GM21723 (cell line): ENCODE measurements around the gene ZNF606.
"Not testable (repeated sequence)": the region's sequence is repeated elsewhere in the genome, so short reads cannot be mapped to it uniquely, and the experiment has no call there.

ENCODE experiments used
- ATAC-seq: cut with Tn5 transposase; IDR thresholded peaks from one replicate; pipeline ENCODE4 v1.9.1; 2021; ENCODE audit warnings: mild to moderate bottlenecking, moderate library complexity; ENCODE audit not compliant: unreplicated experiment

The ZNF606 gene

GRCh38 chr19:58010507-58010906 is 7.9 kb upstream of the ZNF606 start:
- no peak for ATAC-seq

GRCh38 chr19:58009666-58010301 is 7.2 kb upstream of the ZNF606 start:
- no peak for ATAC-seq

GRCh38 chr19:58009301-58009665 is 6.7 kb upstream of the ZNF606 start:
- ATAC-seq = no peak

GRCh38 chr19:58008877-58009276 is 6.3 kb upstream of the ZNF606 start:
- not testable (repeated sequence) for ATAC-seq

GRCh38 chr19:58007285-58007684 is 4.7 kb upstream of the ZNF606 start:
- ATAC-seq = no peak

- ATAC-seq = no peak
These were observed 681 bp upstream of the ZNF606 start for GRCh38 chr19:58003174-58003828.

GRCh38 chr19:58001895-58002369 is 688 bp downstream of the ZNF606 start:
- peak; percentile 11 for ATAC-seq

GRCh38 chr19:58000677-58001076 is 1.9 kb downstream of the ZNF606 start:
- no peak for ATAC-seq

GRCh38 chr19:57992841-57993240 is 9.8 kb downstream of the ZNF606 start:
- ATAC-seq = no peak

GRCh38 chr19:57978586-57979289 is 23.9 kb downstream of the ZNF606 start:
- ATAC-seq = no peak

- ATAC-seq = no peak
These were observed 28.2 kb downstream of the ZNF606 start, which contains the start of gene C19orf18 for GRCh38 chr19:57974434-57974833. Gene C19orf18 (minus strand): TSS chr19:57974534. CDS start chr19:57974432, 102 bp downstream.

- no peak for ATAC-seq
These were observed 37.9 kb downstream of the ZNF606 start for GRCh38 chr19:57964761-57965160.

- no peak for ATAC-seq
These were observed 40.8 kb downstream of the ZNF606 start for GRCh38 chr19:57961785-57962184.

GRCh38 chr19:57954996-57955395 is 47.6 kb downstream of the ZNF606 start:
- no peak for ATAC-seq

GRCh38 chr19:57949702-57950101 is 52.9 kb downstream of the ZNF606 start:
- no peak for ATAC-seq

GRCh38 chr19:57949296-57949695 is 53.3 kb downstream of the ZNF606 start:
- ATAC-seq = no peak

GRCh38 chr19:57947419-57948134 is 55.0 kb downstream of the ZNF606 start, which contains the start of gene ZNF256:
Gene ZNF256 (minus strand): TSS chr19:57947706. CDS start chr19:57947474, 232 bp downstream.
- peak; percentile 89 for ATAC-seq

GRCh38 chr19:57947088-57947418 is 55.6 kb downstream of the ZNF606 start:
- ATAC-seq = no peak

GRCh38 chr19:57946316-57946715 is 56.3 kb downstream of the ZNF606 start:
- no peak for ATAC-seq

GRCh38 chr19:57941593-57941992 is 61.0 kb downstream of the ZNF606 start:
- no peak for ATAC-seq

- no peak for ATAC-seq
These were observed 66.9 kb downstream of the ZNF606 start for GRCh38 chr19:57935731-57936130.
